Medulla oblongata (tissue), 1 donor: ENCODE results near the gene TSPAN33.
A peak's percentile ranks its signal among the peaks of the same experiment; 100 is the strongest.

Experiments used
- DNase-seq: peaks from one replicate; pipeline ENCODE4 v3.0.0-alpha.2; 2015; ENCODE audit errors: extremely low spot score

Gene TSPAN33

DNA sequence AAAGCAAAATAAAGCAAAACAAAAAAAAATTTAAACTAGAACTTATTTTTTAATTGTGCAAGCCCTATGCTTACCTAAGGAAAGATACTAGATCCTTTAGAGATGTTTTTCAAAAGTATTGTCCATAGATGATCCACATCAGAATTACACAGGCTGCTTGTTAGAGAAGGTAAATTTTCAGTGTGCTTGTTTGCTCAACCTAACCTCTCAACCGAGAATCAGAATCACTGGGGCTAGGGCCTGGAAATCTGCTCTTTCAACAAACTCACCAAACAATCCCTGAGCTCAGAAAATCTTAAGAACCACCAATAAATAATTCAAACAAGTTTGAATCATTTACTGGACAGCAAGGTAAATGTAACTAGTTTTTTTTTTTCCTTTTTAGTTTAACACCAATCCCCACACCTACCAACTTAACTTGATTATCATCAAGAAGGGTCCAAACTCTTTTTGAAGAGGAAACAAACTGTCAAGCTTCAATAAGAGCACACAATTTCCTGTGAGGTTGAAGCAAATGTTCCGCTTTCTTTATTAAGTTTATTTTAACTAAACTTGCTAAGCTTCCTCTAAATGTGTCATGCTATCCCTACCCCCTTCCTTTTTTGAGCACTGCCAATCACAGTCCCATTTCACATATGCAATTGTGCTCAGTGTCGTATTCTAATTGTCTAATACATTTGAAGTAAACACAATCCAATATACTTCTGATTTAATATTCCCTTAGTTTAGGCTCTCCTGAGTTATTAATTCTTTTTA, 7.4 kb upstream of the TSPAN33 start:
- DNase-seq: peak; percentile 57

DNA sequence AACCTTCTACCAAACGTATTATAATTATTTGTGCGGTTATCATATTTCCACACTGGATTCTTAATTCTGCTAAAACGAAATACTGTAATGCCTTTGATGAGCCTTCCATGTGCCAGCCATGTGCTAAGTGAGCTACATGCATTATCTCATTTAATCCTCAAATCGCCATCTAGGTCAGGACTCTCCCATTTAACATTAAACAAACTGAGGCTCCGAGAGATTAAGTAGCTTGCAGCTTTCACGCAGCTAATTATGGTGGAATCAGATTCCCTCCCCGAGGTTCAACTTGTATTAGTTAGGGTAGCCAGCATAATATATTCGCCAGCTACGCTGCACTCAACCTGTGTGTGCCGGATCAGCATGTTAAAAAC, 798 bp upstream of the TSPAN33 start:
- no peak for DNase-seq

DNA sequence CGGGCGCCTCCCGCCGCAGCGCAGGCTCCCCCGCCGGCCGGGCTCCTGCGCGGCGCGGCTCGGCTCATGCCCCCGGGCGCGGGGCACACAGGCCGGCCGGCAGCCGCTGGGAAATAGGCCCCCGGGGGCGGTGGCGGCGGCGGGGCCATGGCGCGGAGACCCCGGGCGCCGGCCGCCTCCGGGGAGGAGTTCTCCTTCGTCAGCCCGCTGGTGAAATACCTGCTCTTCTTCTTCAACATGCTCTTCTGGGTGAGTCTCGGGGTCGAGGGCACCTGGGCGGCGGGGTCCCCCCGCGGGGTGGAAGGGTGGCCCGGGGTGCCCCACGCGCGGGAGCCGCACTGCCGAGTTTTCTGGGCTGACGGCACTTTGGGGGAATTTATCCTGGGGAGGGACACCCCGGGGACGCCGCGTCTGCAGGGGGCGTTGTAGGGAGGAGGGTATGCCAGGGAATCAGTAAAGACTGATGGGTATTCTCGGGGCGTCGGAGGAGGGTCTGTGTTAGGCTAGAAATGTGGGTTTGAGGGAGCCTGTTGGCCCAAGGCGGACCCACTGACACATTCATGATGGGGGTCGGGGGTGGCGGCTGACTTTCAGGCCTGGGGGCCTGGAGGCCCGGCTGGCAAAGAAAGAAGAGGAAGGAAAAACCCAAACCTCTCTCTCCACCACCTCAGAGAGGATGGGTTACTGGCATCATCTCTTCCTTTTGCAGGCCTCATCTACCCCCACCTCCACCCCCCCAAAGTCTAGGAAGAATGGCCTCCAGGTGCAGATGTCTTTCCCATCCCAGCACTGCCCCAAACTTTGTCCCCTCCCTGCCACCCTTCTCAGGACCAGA, 544 bp downstream of the TSPAN33 start:
- no peak for DNase-seq

DNA sequence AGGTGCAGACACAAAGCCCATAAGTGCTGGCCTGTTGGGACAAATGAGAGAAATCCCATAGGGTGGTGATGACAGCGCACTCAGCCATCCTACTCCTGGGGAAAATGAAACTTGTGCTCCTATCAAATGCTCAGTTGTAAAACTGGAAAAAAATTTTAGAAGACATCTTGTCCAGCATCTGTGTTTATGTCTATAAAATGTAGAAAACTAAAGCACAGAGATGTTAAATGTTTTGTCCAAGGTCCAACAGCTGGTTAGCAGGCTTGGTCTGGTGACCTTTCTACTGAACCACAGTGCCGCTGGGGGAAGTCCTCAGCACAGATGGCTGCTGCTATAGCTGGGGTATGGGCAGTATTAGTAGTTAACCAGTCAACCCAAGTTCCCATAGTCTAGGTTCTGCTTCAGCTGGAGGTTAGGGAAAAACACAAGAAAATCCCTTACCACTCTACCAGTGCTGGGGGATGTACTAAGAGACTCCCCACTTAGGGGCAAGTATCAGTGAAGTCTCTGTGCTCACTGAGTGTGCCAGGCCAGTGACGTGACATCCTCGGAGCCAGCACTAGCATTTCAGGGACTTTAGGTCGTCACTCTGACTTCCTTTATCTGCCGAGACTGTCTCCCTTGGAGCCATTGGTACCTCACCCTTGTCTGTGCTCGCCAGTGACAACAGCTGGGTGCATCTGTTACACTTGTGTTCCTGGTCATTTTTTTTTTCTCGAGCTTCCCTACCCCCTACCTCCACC, 1.9 kb downstream of the TSPAN33 start:
- no peak for DNase-seq

DNA sequence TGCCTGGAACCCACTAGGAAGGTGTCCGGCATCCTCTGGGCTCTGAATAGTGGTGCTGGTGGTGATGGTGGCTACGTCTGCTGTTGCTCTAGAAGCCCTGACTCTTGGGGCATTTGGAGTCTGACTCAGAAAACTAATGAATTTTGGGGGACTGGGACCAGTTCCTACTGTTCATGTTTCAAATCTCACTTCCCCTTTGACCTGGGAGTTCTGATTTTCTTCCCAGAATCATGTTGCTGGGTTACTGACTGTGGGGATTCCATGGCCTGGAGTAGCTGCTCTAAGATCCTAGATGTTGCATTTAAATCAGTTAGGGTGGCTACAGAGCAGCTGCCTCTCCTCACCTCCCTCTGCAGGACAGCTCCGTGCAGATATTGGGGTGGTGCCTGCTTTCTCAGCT, 3.2 kb downstream of the TSPAN33 start:
- peak; percentile 50 for DNase-seq

DNA sequence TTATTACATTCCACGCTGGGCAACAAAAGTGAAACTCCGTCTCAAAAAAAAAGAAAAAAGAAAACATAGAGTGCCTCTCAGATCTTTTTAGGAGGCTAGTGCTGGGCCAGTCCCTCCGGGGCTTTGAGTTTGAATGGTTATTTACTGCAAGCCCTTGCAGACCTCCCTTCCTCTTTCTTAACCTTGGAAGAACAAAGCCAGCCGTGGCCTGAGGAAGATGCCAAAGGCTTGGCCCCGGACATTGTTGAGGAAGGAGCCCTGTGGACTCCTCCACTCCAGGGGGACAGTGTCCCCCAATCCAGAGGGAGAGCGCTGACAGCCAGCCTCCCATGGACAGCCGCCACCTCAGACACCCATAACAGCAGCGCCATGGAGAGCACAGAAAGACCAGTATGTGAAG, 5.0 kb downstream of the TSPAN33 start:
- DNase-seq: no peak

DNA sequence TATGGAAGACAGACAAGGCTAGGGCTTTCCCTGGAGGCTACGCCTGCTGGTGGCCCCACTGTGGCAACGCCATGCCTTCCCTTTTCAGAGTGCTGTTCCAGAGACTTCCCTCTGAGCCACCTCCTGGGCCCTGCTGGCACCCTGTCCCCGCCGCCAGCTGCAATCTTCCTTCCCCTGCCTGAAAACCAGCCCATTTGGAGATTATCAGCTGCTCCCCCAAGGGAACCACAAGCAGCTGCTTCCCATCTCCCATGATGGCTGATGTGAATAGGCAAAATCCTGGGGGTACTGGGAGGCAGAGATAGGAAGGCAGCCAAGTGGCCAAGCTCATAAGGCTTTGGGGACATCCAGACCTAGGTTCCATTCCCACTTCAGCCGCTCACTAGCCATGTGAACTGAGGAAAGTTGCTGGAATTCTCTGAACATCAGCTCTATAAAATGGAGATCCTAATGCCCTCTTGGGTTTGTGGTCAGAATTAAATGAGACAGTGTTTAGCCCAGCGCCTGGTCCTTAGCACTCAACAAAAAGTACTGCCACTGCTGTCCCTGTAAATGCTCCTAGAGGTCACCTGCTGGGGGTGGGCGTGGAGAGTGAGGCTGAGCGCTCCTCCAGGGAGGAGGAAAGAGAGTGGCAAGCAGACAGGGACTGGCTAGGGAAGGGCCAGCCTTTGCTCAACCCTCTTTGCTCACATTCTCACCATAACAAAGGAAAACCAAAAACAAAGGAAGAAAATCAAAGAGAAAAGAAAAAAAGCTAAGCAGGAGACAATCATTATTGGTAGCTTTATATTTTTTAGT, 5.9 kb downstream of the TSPAN33 start:
- DNase-seq: no peak

DNA sequence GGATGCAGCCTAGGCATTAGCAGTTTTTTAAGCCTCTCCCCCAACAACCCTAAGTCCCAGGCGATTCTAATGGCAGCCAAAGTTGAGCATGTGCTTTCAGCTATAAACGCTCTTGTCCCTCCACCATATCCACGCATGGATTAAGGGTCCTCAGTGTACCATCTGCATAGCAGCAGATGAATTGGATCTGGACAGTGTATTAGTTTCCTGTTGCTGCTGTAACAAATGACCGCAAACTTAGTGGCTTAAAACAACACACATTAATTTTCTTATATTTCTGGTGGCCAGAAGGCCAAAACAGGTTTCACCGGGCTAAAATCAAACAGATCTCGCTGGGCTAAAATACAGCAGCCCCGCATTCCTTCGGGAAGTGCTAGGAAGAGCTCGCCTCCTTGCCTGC, 13.1 kb downstream of the TSPAN33 start:
- DNase-seq: no peak

DNA sequence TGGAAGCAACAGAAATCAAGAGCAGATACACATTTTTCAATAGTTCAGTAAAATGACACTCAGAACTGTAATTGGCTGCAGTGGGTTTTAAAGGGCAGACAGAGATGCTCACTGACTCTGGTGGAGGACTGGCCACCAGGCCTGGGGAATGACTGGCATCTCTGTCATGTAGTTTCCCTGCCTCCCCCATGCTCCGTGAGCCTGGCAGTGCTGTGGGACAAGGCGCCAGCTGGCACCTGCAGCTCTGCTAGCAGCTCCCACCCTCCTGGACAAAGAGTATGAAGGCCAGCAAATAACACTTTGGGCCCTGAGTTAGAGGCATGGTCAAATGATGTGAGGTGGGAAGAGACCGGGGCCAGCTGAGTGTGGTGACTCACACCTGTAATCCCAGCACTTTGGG, 15.0 kb downstream of the TSPAN33 start:
- DNase-seq: no peak

DNA sequence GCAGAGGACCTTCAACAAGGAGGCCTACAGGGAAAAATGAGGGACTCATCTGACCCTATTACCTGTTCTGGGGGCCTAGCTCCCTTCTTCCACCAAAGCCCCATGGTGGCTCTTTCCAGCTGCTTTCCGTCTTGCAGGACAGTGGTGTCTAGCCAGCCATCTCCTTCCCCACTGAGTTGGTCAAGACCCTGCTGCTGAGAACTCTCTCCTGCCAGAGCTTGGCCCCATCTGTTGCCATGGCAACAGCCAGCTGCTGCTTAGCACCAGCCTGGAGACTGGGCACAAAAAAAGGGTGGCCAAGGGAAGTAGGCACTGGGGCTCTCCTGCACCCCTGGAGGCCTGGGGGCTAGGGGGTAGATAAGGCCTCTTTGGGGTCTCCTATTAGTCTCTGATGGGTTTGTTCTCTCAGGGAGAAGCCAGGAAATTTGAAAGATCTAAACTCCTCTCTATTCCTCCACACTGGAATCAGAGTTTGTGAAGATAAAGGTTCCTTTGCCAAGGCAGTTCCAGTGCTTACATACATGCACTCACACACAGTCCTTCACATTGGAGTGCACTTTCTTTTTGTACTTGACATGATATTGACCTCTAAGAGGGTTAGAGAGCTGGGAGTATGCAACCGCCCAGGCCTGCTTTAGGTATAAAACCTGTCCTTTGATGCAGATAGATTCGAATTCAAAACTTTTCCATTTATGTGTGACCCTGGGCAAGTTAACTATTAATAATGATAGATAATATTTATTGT, 15.8 kb downstream of the TSPAN33 start:
- no peak for DNase-seq

DNA sequence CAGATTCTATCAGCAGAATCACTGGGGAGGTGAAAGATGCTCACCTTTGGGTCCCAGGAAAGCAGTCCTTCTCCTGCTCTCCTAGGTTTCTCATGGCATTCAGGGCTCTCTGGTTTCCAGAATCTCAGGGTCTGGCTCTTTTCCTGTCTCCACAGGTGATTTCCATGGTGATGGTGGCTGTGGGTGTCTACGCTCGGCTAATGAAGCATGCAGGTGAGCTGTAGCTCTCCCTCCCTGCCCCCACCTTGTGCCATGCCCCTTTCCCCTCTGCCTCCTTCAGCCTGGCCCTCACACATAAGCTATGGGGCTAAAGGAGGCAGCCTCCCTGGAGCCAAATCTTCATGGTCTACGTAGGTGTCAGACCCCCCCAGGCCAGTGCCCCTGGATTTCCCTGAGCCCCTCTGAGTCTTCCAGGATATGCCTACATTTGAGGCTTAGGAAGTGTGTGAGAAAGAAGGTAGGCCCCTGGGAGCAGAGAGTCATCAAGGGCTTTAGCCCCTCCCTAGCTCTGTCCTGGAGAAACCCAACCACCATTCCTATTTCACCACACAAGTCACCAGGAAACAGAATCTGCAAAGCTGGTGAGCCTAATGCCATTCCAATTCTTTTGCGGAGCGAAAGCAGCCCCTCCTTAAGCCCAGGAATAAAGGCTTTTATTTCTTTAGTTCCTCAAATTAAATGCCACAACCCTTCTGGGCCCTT, 17.2 kb downstream of the TSPAN33 start:
- DNase-seq: no peak

DNA sequence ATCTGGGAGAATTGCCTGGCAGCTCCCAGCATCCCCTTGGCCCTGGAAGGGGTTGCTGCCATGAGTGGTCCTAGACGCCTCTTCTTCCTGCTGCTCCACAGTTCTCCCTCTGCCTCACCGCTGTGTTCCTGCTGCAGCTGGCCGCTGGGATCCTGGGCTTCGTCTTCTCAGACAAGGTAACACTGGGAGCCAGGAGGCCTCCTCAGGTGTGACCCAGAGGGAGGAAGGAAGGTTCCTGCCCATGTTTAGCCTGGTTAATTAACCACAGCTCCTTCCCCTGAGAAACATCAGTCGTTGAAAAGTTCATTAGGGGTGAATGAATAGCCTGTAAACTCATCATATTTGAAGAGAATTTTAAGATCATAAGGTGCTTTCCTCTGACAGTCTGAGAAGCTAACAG, 18.2 kb downstream of the TSPAN33 start:
- DNase-seq: no peak

DNA sequence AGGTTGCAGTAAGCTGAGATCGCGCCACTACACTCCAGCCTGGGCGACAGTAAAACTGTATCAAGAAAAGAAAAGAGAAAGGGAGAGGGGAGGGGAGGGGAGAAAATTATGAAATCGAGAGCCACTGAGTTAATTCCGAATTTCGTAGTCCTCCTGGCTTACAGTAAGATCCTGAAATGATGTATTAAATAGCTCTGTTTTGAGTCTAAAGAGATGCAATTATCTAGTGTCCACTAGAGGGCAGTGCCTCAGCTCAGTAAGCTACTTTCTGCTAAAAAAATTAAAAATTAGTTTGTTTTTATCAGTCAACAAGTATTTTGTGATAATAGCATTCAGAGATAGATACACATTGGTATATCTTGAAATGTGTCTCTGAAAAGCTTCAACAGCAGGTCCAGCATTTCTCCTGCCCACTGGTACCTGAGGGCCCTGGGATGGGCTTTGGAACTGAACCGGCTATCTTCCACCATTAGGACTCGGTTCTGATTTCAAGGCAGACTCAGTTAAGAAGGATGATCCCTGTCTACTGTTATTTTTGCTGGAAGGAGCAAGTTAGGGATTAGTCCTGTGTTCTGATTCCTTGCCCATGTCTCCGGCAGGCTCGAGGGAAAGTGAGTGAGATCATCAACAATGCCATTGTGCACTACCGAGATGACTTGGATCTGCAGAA, 19.5 kb downstream of the TSPAN33 start:
- DNase-seq: peak; percentile 66

DNA sequence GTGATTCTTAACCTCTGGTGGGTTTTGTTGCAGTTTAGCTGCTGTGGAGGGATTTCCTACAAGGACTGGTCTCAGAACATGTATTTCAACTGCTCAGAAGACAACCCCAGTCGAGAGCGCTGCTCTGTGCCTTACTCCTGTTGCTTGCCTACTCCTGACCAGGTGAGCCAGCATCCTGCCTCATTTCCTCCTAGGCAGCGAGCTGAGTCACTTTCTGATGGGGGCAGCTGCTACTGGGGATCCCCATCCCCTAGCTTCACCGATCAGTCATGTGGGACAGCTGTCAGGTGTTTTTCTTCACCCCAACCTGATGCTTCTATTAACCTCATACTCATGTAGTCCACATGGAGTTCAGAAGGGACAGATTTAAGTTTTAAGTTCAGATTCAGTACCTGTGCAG, 22.2 kb downstream of the TSPAN33 start:
- DNase-seq: no peak

DNA sequence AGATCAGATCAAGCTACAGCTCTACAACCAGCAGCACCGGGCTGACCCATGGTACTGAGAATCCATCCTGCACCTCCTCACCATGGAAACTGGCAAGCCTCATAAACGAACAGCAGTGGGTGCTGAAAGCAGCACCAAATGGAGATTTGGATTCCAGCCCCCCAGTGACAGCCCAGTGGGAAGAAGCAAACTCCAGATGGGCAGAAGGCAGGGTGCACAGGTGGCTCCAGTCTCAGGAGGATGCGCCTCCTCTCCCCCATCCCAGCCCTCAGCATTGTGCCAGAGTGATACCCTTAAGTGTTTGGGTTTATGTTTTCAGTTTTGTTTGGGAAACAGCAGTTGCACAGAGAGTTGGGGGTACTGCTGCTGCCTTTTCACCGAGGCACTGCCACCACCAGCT, 23.3 kb downstream of the TSPAN33 start:
- DNase-seq: no peak

DNA sequence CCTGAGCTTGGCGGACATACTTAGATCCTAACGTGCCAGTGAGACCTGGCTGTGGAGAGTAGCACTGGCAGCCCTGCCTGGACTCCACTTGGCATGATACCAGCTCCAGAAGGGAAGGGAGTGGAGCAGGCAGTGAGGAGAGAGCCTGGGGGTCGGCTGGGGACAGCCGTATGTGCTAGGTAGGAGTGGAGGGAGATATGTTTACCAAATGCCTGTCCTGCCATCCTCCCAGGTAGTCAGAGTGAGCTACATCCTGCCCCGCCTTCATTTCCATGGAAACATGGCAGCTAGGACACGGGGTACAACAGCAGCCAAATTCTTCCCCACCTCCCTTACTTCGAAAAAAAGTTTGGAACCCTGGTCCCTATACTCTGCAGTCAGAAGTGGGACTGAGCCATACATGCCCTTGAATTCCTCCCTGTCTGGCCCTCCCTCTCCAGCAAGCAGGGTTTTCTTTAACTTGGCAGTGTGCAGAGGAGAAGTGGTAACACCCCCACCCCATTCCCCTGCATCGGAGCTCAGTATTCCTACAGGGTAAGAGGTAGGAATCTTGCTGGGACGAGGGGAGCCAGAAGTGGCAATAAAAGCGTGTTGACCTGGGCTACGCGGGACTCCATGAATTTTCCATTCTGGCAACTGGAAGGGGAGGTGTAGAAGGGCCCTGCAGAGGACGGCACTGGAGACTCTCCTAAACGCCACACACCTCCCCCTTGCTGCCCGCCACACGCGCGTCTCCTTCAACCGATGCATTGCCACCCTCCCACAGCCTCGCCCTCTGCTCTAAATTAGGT, 23.9 kb downstream of the TSPAN33 start:
- no peak for DNase-seq

DNA sequence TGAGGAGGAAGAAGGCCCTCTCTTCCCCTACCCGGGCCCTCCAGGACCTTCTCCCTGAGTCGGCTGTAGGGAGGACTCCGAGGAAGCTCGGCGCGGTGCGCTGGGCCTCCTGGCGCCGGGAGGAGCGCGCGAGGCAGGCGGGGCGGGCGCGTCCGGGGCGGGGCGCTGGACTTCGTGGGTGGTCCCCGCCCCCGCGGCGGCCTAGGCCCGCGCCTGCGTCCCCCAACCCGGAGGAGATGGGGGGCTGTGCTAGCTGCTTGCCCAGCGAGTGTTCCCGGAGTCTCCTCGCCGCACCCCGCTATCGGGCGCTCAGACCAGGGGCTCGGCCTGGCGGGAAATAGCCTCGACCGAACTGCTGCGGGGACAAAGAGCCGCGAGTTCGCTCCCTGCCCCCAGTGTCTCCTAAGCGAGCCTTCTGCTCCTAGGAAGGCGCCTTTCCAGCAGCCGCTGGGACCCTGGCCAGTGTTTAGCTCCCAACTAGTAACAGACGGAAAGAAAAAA, 24.7 kb downstream of the TSPAN33 start:
- DNase-seq: no peak

DNA sequence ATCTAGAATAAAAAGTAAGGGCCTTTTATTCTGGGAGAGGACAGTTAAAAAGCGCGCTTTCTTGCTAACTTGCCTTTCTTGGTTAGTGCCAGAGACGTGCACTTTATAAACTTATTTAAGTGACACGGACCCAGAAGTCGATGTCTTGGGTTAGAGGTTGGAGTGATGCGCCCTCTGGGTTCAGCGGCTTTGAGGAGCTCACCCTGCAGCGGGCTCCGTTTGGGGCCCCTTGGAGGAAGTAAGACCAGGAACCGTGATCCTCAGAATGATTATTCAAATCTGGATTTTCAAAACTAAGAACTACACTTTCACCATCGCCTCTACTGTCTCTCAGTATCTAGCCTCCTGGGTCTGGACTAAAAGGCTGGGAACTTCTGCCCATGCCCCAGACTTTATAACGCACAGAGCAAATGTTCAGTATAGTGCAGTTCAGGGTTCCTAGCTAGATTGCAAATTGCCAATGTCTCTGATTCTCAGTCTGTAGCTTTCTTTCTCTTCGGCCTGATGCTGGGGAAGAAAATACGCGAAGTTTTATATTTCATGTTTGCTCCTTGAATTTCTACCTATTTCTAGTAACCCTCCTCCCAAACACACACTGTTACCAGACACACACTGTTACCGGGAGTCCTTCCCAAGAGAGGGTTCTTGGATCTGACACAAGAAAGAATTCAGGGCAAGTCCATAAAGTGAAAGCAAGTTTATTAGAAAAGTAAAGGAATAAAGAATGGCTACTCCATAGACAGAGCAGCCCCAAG, 25.4 kb downstream of the TSPAN33 start:
- peak; percentile 58 for DNase-seq
